Measurements from ENCODE around the gene SCAMP2.

The SCAMP2 gene

DNA sequence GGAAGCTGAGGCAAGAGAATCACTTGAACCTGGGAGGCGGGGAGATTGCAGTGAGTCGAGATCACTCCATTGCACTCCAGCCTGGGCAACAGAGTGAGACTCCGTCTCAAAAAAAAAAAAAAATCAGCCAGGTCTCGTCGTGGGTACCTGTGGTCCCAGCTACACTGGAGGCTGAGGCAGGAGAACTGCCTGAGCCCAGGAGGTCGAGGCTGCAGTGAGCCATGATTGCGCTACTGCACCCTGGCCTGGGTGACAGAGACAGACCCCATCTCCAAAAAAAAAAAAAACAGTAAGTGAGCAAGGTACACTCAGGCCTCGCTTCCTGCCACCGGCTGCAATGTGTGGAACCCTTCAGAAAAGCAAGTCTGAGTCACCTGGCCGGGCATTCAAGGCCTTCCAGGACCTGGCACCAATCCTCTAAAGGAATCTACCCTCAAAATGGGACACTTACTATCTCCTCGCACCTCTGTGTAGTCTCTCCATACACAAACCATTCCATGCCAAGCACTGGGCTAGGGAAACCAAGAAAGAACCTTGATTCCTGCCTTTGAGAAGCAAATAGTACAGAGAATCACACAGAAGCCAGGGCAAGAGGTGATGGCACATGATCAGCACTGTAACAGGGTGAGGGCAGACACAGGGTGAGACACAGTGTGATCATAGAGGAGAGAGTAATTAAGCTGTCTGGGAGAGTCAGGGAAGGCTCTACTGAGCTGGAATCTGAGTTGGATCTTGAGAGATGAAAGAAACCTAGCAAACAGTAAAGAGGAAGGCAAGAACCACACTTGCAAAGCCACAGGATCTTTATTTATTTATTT is 9.7 kb downstream of the SCAMP2 start:
- H3K27me3 Mint-ChIP-seq (ENCODE audit: low read depth): no peaks in the 10 kb centered on the region
- H3K9me3 Mint-ChIP-seq: peaks cover 7% of the 10 kb centered on the region
- peak overlapping the region; percentile 16 for H3K4me3 Mint-ChIP-seq
- no peak for DNase-seq (ENCODE audit: low spot score)
- H3K27ac Mint-ChIP-seq: peak overlapping the region; percentile 80
- H3K4me1 Mint-ChIP-seq (ENCODE audit: low read depth): peaks cover 44% of the 10 kb centered on the region
- H3K36me3 Mint-ChIP-seq (ENCODE audit: low read depth): peaks cover 36% of the 10 kb centered on the region

GRCh38 chr15:74858369-74858740 is 14.8 kb downstream of the SCAMP2 start:
- DNase-seq (ENCODE audit: low spot score): no peak
- Mint-ChIP-seq H3K27ac (no peak overlapping the region), H3K9me3 (no peaks in the 10 kb centered on the region), H3K36me3 (ENCODE audit: low read depth) (peaks cover 11% of the 10 kb centered on the region), H3K4me3 (no peak overlapping the region), H3K4me1 (ENCODE audit: low read depth) (peaks cover 29% of the 10 kb centered on the region), H3K27me3 (ENCODE audit: low read depth) (no peaks in the 10 kb centered on the region)

GRCh38 chr15:74857671-74858368 is 15.3 kb downstream of the SCAMP2 start:
- Mint-ChIP-seq H3K36me3 (ENCODE audit: low read depth) (peaks cover 15% of the 10 kb centered on the region), H3K27ac (peak overlapping the region; percentile 39), H3K4me1 (ENCODE audit: low read depth) (peaks cover 29% of the 10 kb centered on the region), H3K9me3 (no peaks in the 10 kb centered on the region), H3K4me3 (no peak overlapping the region), H3K27me3 (ENCODE audit: low read depth) (no peaks in the 10 kb centered on the region)
- no peak for DNase-seq (ENCODE audit: low spot score)

DNA sequence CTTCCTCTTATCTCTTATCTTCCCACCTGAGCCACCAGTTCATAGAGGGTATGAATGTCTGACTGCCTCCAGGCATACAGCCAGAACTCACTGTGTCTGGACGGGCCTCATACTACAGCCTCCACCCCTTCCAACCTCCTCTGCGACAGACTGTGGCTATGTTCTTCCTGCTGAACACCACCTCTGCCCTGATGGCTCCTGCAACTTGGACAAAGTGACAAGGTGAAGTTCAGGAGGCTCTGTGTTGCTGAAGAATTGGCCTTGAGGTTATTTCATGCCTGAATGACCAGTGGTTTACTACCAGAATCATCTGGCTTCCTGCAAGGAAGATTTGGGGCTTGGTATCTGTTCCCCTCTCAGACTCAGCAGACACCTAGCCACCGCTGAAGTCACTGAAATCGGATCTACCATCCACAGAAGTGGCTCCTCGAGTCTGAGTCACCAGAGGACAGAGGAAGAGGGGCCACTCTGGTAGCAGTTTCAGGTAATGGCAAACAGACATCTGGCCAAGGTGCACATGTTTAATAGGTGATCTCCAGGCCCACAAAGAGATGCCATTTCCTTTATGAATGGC is 16.0 kb downstream of the SCAMP2 start:
- Mint-ChIP-seq H3K27ac (peak overlapping the region; percentile 78), H3K9me3 (no peaks in the 10 kb centered on the region), H3K36me3 (ENCODE audit: low read depth) (peaks cover 20% of the 10 kb centered on the region), H3K4me1 (ENCODE audit: low read depth) (peaks cover 29% of the 10 kb centered on the region), H3K27me3 (ENCODE audit: low read depth) (no peaks in the 10 kb centered on the region), H3K4me3 (no peak overlapping the region)
- no peak for DNase-seq (ENCODE audit: low spot score)

- Mint-ChIP-seq H3K9me3 (no peaks in the 10 kb centered on the region), H3K36me3 (ENCODE audit: low read depth) (peaks cover 23% of the 10 kb centered on the region), H3K27ac (no peak overlapping the region), H3K27me3 (ENCODE audit: low read depth) (no peaks in the 10 kb centered on the region), H3K4me1 (ENCODE audit: low read depth) (peaks cover 29% of the 10 kb centered on the region), H3K4me3 (no peak overlapping the region)
- no peak for DNase-seq (ENCODE audit: low spot score)
Measured at GRCh38 chr15:74856537-74856936, 16.6 kb downstream of the SCAMP2 start.

- peaks cover 29% of the 10 kb centered on the region for H3K4me1 Mint-ChIP-seq (ENCODE audit: low read depth)
- H3K36me3 Mint-ChIP-seq (ENCODE audit: low read depth): peaks cover 28% of the 10 kb centered on the region
- peak overlapping the region; percentile 32 for H3K27ac Mint-ChIP-seq
- H3K27me3 Mint-ChIP-seq (ENCODE audit: low read depth): no peaks in the 10 kb centered on the region
- no peaks in the 10 kb centered on the region for H3K9me3 Mint-ChIP-seq
- no peak for DNase-seq (ENCODE audit: low spot score)
- H3K4me3 Mint-ChIP-seq: no peak overlapping the region
Measured at GRCh38 chr15:74855857-74856256, 17.3 kb downstream of the SCAMP2 start.

DNA sequence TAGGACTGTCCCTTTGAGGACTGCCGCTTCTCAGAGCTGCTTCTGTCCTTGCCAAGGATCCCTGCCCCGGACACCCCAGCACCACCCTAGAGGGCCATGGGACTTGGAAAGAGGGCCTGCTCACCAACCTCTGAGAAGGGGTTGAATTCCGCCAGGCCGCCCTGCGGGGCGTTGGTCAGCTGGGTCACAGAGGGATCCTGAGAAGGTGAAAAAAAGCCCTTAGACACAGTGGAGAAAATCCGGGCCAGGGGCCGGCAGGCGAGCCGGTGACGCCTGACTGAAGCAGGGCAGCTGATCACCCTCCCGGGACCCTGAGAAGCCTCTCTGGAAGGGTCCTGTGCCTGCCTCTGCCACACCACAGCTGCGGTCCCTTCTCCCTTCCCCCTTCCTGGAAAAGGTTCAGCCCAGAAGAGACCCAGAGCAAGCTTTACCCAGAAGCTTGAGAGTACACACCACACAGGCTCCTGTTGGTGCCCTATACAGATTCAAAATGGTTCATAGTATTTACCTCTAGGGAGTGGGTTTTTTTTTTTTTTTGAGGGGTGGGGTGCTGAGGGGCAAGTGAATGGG is 18.6 kb downstream of the SCAMP2 start:
- Mint-ChIP-seq H3K4me1 (ENCODE audit: low read depth) (peaks cover 26% of the 10 kb centered on the region), H3K4me3 (no peak overlapping the region), H3K27me3 (ENCODE audit: low read depth) (no peaks in the 10 kb centered on the region), H3K27ac (no peak overlapping the region), H3K9me3 (no peaks in the 10 kb centered on the region), H3K36me3 (ENCODE audit: low read depth) (peaks cover 34% of the 10 kb centered on the region)
- DNase-seq (ENCODE audit: low spot score): no peak

GRCh38 chr15:74851960-74852359 is 21.2 kb downstream of the SCAMP2 start:
- no peaks in the 10 kb centered on the region for H3K9me3 Mint-ChIP-seq
- H3K36me3 Mint-ChIP-seq (ENCODE audit: low read depth): peaks cover 47% of the 10 kb centered on the region
- no peak overlapping the region for H3K27ac Mint-ChIP-seq
- no peak overlapping the region for H3K4me3 Mint-ChIP-seq
- DNase-seq (ENCODE audit: low spot score): no peak
- H3K4me1 Mint-ChIP-seq (ENCODE audit: low read depth): peaks cover 13% of the 10 kb centered on the region
- no peaks in the 10 kb centered on the region for H3K27me3 Mint-ChIP-seq (ENCODE audit: low read depth)

DNA sequence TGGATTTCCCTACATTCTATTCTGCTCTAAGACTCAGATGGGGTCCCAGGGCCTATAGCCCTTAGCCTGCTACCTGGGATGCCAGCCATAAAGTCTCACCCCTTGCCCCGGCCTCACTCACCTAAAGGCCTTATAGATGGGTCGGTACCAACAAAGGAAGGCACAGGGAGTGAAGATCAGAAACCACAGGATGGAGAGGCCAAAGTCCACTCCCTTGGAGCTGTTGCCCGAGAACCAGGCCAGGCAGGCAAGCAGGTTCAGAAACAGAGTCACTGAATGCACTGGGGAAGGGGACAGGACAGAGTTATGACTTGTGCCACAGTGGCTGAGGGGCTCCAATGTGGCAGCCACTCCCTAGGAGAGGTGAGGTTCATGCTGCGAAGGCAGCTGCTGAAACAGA is 22.8 kb downstream of the SCAMP2 start:
- Mint-ChIP-seq H3K36me3 (ENCODE audit: low read depth) (peaks cover 52% of the 10 kb centered on the region), H3K27me3 (ENCODE audit: low read depth) (no peaks in the 10 kb centered on the region), H3K4me3 (no peak overlapping the region), H3K4me1 (ENCODE audit: low read depth) (peaks cover 14% of the 10 kb centered on the region), H3K27ac (no peak overlapping the region), H3K9me3 (no peaks in the 10 kb centered on the region)
- DNase-seq (ENCODE audit: low spot score): no peak

GRCh38 chr15:74847432-74847831 is 25.7 kb downstream of the SCAMP2 start:
- no peak overlapping the region for H3K27ac Mint-ChIP-seq
- H3K9me3 Mint-ChIP-seq: no peaks in the 10 kb centered on the region
- no peak overlapping the region for H3K4me3 Mint-ChIP-seq
- H3K36me3 Mint-ChIP-seq (ENCODE audit: low read depth): peaks cover 55% of the 10 kb centered on the region
- DNase-seq (ENCODE audit: low spot score): no peak
- no peaks in the 10 kb centered on the region for H3K27me3 Mint-ChIP-seq (ENCODE audit: low read depth)
- peaks cover 30% of the 10 kb centered on the region for H3K4me1 Mint-ChIP-seq (ENCODE audit: low read depth)

GRCh38 chr15:74845581-74845980 is 27.6 kb downstream of the SCAMP2 start:
- peaks cover 60% of the 10 kb centered on the region for H3K36me3 Mint-ChIP-seq (ENCODE audit: low read depth)
- peak overlapping the region; percentile 76 for H3K4me3 Mint-ChIP-seq
- peak overlapping the region; percentile 97 for H3K27ac Mint-ChIP-seq
- no peak for DNase-seq (ENCODE audit: low spot score)
- H3K4me1 Mint-ChIP-seq (ENCODE audit: low read depth): peaks cover 47% of the 10 kb centered on the region
- H3K27me3 Mint-ChIP-seq (ENCODE audit: low read depth): no peaks in the 10 kb centered on the region
- no peaks in the 10 kb centered on the region for H3K9me3 Mint-ChIP-seq

GRCh38 chr15:74845208-74845568 is 28.0 kb downstream of the SCAMP2 start:
- H3K36me3 Mint-ChIP-seq (ENCODE audit: low read depth): peaks cover 60% of the 10 kb centered on the region
- peak overlapping the region; percentile 97 for H3K27ac Mint-ChIP-seq
- H3K4me1 Mint-ChIP-seq (ENCODE audit: low read depth): peaks cover 47% of the 10 kb centered on the region
- peak overlapping the region; percentile 76 for H3K4me3 Mint-ChIP-seq
- H3K27me3 Mint-ChIP-seq (ENCODE audit: low read depth): no peaks in the 10 kb centered on the region
- DNase-seq (ENCODE audit: low spot score): peak; percentile 65
- H3K9me3 Mint-ChIP-seq: no peaks in the 10 kb centered on the region

DNA sequence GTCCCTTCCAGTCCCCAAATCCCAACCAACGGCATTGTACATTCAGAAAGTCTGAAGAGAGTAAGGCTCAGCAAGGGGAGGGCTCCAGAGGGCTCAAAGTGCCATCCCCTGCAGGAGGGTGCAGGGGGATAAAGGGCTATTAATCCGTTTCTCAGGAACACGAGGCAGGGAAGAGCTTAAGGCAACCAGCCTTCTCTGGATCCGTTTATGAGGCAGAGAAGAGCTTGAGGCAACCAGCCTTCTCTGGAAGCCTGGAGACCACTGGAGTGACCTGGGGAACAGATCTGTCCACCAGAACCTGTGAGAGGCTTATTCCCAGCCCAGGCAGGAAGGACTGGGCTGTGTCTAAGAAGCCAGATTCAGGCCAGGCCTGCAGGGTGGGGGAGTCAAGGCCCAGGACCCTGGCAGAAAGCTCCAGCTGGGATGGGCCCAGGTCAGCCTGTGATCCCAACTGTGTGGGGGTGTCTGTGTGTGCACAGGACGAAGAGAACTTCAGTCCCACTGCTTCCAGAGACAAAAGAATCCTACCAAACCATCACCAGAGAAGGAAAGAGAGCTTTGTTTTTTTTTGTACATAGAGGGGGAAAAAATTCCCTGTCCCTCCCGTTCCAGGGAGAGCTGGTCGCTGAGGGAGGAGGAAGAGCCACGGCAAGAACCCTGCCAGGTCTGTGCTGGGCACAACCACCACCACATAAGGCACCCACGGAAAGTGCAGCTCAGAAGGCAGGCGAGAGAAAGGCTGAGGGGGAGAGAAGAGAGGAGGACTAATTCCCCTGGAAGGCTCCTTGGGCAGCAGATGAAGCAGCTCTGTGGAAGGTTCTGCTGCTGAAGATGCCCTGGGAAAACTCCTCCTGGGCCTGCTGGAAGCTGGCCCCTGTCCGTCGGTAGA is 28.6 kb downstream of the SCAMP2 start:
- peaks cover 57% of the 10 kb centered on the region for H3K36me3 Mint-ChIP-seq (ENCODE audit: low read depth)
- H3K27me3 Mint-ChIP-seq (ENCODE audit: low read depth): no peaks in the 10 kb centered on the region
- peak overlapping the region; percentile 97 for H3K27ac Mint-ChIP-seq
- H3K4me1 Mint-ChIP-seq (ENCODE audit: low read depth): peaks cover 47% of the 10 kb centered on the region
- H3K4me3 Mint-ChIP-seq: peak overlapping the region; percentile 76
- no peaks in the 10 kb centered on the region for H3K9me3 Mint-ChIP-seq
- DNase-seq (ENCODE audit: low spot score): no peak
